MM.1S (cell line): Measurements from ENCODE around the gene TTC1.

Experiments used
- DNase-seq: peaks from one replicate; pipeline ENCODE4 v3.0.0-alpha.2; 2015
- H2AFZ ChIP-seq: fragments of 300-600 bp; sonication (generic); 2 replicates; pipeline ENCODE4 v1.6.0; 2016; ENCODE audit warnings: antibody characterized with exemption, low read length
- H3F3A ChIP-seq: fragments of 300-600 bp; sonication (generic); 2 replicates; pipeline ENCODE4 v1.6.1; 2016; ENCODE audit warnings: mild to moderate bottlenecking, antibody characterized with exemption, low read length, moderate library complexity, mixed read lengths; ENCODE audit not compliant: insufficient read depth
- H3K27ac ChIP-seq: fragments of 300-600 bp; sonication (generic); 2 replicates; pipeline ENCODE4 v1.5.1; 2016; ENCODE audit warnings: mild to moderate bottlenecking, low read length
- H3K27me3 ChIP-seq: fragments of 300-600 bp; sonication (generic); replicated peaks from 2 replicates; pipeline ENCODE4 v1.6.0; 2016; ENCODE audit warnings: low read length; ENCODE audit not compliant: insufficient read depth
- H3K36me3 ChIP-seq: fragments of 300-600 bp; sonication (generic); replicated peaks from 2 replicates; pipeline ENCODE4 v1.6.1; 2016; ENCODE audit warnings: mild to moderate bottlenecking, low read length, mixed read lengths; ENCODE audit not compliant: insufficient read depth
- H3K4me1 ChIP-seq: fragments of 300-600 bp; sonication (generic); 2 replicates; pipeline ENCODE4 v1.6.1; 2016; ENCODE audit warnings: low read length, mixed read lengths
- H3K4me2 ChIP-seq: fragments of 300-600 bp; sonication (generic); 2 replicates; pipeline ENCODE4 v1.6.0; 2016; ENCODE audit warnings: low read depth, low read length
- H3K4me3 ChIP-seq: fragments of 300-600 bp; sonication (generic); 2 replicates; pipeline ENCODE4 v1.5.1; 2016; ENCODE audit warnings: low read length, mixed read lengths
- H3K79me2 ChIP-seq: fragments of 300-600 bp; sonication (generic); 2 replicates; pipeline ENCODE4 v1.6.1; 2016; ENCODE audit warnings: mixed run types, low read length, mixed read lengths
- H3K9ac ChIP-seq: fragments of 300-600 bp; sonication (generic); 2 replicates; pipeline ENCODE4 v1.6.1; 2016; ENCODE audit warnings: low read length, mixed read lengths
- H3K9me2 ChIP-seq: fragments of 300-600 bp; sonication (generic); replicated peaks from 2 replicates; pipeline ENCODE4 v1.6.1; 2016; ENCODE audit warnings: mild to moderate bottlenecking, low read length, mixed read lengths; ENCODE audit not compliant: insufficient read depth
- H3K9me3 ChIP-seq: fragments of 300-600 bp; sonication (generic); replicated peaks from 2 replicates; pipeline ENCODE4 v1.6.1; 2016; ENCODE audit warnings: mild to moderate bottlenecking, low read length, mixed read lengths; ENCODE audit not compliant: insufficient read depth
- H4K20me1 ChIP-seq: fragments of 300-600 bp; sonication (generic); 2 replicates; pipeline ENCODE4 v1.6.1; 2016; ENCODE audit warnings: mild to moderate bottlenecking, low read length, moderate library complexity, mixed read lengths; ENCODE audit not compliant: insufficient read depth
- CTCF ChIP-seq: fragments of 300-600 bp; sonication (generic); IDR thresholded peaks from 2 replicates; pipeline ENCODE4 v1.5.1; 2016; ENCODE audit warnings: antibody characterized with exemption, low read length, mixed read lengths
- EZH2 ChIP-seq: fragments of 300-600 bp; sonication (generic); optimal IDR thresholded peaks from 2 replicates; pipeline ENCODE3; 2017; ENCODE audit warnings: low read depth, mild to moderate bottlenecking, antibody characterized with exemption, low read length, mixed read lengths
- EZH2phosphoT487 ChIP-seq: fragments of 300-600 bp; sonication (generic); IDR thresholded peaks from 2 replicates; pipeline ENCODE4 v1.6.1; 2018; ENCODE audit warnings: antibody characterized with exemption, low read length

The TTC1 gene, protein sequence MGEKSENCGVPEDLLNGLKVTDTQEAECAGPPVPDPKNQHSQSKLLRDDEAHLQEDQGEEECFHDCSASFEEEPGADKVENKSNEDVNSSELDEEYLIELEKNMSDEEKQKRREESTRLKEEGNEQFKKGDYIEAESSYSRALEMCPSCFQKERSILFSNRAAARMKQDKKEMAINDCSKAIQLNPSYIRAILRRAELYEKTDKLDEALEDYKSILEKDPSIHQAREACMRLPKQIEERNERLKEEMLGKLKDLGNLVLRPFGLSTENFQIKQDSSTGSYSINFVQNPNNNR

DNA sequence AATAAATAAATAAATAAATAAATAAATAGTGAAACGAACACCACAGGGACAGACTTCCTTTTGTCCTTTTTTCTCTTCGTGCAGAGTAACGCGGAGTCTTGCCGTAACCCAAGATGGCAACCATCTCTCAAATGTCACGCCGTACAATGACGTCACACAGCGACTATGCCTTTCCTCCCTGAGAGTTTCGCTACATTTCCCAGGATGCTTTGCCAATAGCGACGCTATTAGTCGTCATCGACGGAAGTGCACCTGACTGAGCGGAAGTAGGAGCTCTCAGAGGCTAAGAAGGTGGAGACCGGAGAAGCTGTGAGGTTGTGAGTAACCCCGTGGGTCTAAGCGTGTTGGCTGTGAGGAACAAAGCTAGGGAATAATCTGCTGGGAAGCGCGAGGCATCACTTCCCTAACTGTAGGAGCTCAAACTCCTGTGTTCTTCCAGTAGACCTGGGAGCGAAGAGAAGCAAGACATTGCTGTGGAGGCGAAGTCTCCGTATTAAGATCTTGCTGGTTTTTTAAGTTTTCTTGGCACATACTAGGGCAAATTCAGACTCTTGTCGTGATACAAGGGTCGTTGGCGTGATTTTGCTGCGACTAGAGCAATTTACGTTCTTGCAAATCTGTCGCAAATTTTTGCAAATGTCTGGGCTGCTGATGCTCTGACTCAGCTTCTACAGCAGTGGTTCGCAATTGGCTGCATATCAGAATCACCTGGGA, at the start of gene TTC1:
TTC1 (plus strand) TSS at position 263 of the 714 bp plus-strand sequence. CDS start 1,390 bp downstream, outside the sequence.
- H3K9ac ChIP-seq: peak within 1 kb of the TSS; percentile 90
- no peaks in the 10 kb centered on the region for H3K9me3 ChIP-seq
- no peaks in the 10 kb centered on the region for H3F3A ChIP-seq
- H3K27ac ChIP-seq: peak within 1 kb of the TSS; percentile 66
- H3K4me2 ChIP-seq: peak within 1 kb of the TSS; percentile 93
- H3K9me2 ChIP-seq: no peaks in the 10 kb centered on the region
- H3K36me3 ChIP-seq: peaks cover 12% of the 10 kb centered on the region; the same call in 1 of the 2 replicates
- peak; percentile 99 for DNase-seq
- peaks cover 38% of the 10 kb centered on the region for H3K79me2 ChIP-seq
- H2AFZ ChIP-seq: peak within 1 kb of the TSS; percentile 72
- TF ChIP-seq EZH2phosphoT487 (no peak), EZH2 (no peak), CTCF (no peak)
- peaks cover 7% of the 10 kb centered on the region for H3K4me1 ChIP-seq
- no peaks in the 10 kb centered on the region; the same call in 1 of the 2 replicates for H3K27me3 ChIP-seq
- peak within 1 kb of the TSS; percentile 98 for H3K4me3 ChIP-seq
- H4K20me1 ChIP-seq: no peaks in the 10 kb centered on the region

GRCh38 chr5:159961176-159962160, 47.5 kb upstream of the TTC1 start:
- TF ChIP-seq EZH2phosphoT487 (no peak), EZH2 (no peak), CTCF (no peak)
- no peak for DNase-seq
- no peaks in the 10 kb centered on the region for H3F3A ChIP-seq

DNA sequence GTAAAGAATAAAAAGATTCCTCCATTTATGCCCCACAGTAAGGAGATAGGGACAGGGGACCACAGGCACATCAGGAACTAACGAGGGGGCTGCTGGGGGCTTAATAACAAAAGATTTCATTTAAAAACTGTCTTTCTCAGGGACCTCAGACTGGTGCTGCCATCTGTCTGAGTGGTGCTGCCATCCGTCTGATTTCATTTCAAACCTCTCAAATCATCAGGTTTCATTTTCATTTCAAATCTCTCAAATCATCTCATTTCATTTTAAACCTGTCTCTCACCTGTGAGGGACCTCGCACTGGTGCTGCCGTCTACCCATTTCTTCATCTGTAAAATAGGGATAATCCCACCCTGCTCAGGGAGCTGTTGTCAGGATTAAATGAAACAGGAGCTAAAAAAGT, 46.7 kb upstream of the TTC1 start:
- Histone ChIP-seq H3K4me3 (no peak overlapping the region), H4K20me1 (no peaks in the 10 kb centered on the region), H3K79me2 (no peaks in the 10 kb centered on the region), H3K4me1 (no peaks in the 10 kb centered on the region), H3K36me3 (no peaks in the 10 kb centered on the region), H2AFZ (peak overlapping the region; percentile 59; the same call in 1 of the 2 replicates), H3K9me3 (no peaks in the 10 kb centered on the region), H3K9ac (no peak overlapping the region), H3K4me2 (peak overlapping the region; percentile 12; the same call in 1 of the 2 replicates), H3K27me3 (no peaks in the 10 kb centered on the region), H3F3A (no peaks in the 10 kb centered on the region), H3K9me2 (no peaks in the 10 kb centered on the region), H3K27ac (no peak overlapping the region)
- peak; percentile 13; the same call in 1 of the 2 replicates for TF ChIP-seq CTCF
- no peak for TF ChIP-seq EZH2phosphoT487
- DNase-seq: peak; percentile 57

More at GRCh38 chr5:159961176-159962160, 47.5 kb upstream of the TTC1 start:
- H3K36me3 ChIP-seq: no peaks in the 10 kb centered on the region
- no peaks in the 10 kb centered on the region for H3K27me3 ChIP-seq
- peak overlapping the region; percentile 59; the same call in 1 of the 2 replicates for H2AFZ ChIP-seq
- H3K9me3 ChIP-seq: no peaks in the 10 kb centered on the region
- no peak overlapping the region for H3K9ac ChIP-seq
- no peaks in the 10 kb centered on the region for H4K20me1 ChIP-seq
- H3K4me3 ChIP-seq: no peak overlapping the region
- H3K27ac ChIP-seq: no peak overlapping the region
- no peaks in the 10 kb centered on the region for H3K9me2 ChIP-seq
- no peaks in the 10 kb centered on the region for H3K79me2 ChIP-seq
- peak overlapping the region; percentile 12; the same call in 1 of the 2 replicates for H3K4me2 ChIP-seq
- H3K4me1 ChIP-seq: no peaks in the 10 kb centered on the region
